ENCODE measurements around the gene ASTN2. TPM values are rescaled to one million over a fixed set of nuclear protein-coding genes. Genes with fewer than 3 reads are reported as not detected.

The ASTN2 gene
- total and polyA plus RNA-seq, 2 donors (not counting 3 experiments of a cell fraction or from before 2014, with no cell fraction given) = 1.0 to 1.9 TPM

DNA sequence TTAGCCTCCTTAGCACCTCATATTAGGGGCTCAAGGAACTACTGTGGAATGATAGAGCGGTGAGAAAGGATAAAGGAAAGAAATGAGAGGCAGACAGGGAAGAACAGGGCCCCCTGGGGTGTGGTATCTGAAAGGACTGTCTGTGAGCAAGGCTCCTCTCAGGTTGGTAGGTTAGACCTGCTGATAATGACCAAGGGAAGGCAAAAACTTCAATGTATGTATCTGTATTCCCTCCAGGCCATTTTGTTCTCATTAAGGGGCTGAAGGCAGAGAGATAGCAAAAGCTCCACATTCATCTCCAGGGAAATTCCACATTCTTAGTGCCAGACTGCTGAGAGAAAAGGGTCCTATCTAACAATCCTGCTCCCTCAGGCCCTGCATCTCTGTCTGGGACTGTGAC lies 699.1 kb downstream of the ASTN2 start:
- ChIA-PET CTCF (no interaction called here), POLR2A (no interaction called here)
- TF ChIP-seq JUN (IDR thresholded peaks at IDR 0.05; ENCODE audit: borderline replicate concordance, insufficient read depth, insufficient read length, low read depth) = no peak
- no peak for TF ChIP-seq POLR2A (IDR thresholded peaks at IDR 0.05; ENCODE audit: low read depth, low read length)
- TF ChIP-seq POLR2AphosphoS5 (IDR thresholded peaks at IDR 0.05; ENCODE audit: insufficient read depth, low read depth, low read length) = no peak
- no peak for TF ChIP-seq MYC (IDR thresholded peaks at IDR 0.05; ENCODE audit: low read depth, low read length)
- TF ChIP-seq, protein P1, sequence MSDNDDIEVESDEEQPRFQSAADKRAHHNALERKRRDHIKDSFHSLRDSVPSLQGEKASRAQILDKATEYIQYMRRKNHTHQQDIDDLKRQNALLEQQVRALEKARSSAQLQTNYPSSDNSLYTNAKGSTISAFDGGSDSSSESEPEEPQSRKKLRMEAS (IDR thresholded peaks at IDR 0.05; ENCODE audit: insufficient read depth, insufficient read length) = no peak
- TF ChIP-seq GATA2 (IDR thresholded peaks at IDR 0.05; ENCODE audit: insufficient read depth, insufficient read length, low read depth, low read length) = no peak
- no peak for TF ChIP-seq FOS (IDR thresholded peaks at IDR 0.05; ENCODE audit: borderline replicate concordance, insufficient read depth, low read length)
- TF ChIP-seq, protein P2, sequence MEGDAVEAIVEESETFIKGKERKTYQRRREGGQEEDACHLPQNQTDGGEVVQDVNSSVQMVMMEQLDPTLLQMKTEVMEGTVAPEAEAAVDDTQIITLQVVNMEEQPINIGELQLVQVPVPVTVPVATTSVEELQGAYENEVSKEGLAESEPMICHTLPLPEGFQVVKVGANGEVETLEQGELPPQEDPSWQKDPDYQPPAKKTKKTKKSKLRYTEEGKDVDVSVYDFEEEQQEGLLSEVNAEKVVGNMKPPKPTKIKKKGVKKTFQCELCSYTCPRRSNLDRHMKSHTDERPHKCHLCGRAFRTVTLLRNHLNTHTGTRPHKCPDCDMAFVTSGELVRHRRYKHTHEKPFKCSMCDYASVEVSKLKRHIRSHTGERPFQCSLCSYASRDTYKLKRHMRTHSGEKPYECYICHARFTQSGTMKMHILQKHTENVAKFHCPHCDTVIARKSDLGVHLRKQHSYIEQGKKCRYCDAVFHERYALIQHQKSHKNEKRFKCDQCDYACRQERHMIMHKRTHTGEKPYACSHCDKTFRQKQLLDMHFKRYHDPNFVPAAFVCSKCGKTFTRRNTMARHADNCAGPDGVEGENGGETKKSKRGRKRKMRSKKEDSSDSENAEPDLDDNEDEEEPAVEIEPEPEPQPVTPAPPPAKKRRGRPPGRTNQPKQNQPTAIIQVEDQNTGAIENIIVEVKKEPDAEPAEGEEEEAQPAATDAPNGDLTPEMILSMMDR (IDR thresholded peaks at IDR 0.05; ENCODE audit: extremely low read depth in 1 of 2, insufficient read depth in 1 of 2, low read depth in 1 of 2, low read length in 2 of 2) = no peak
- TF ChIP-seq EZH2 (IDR thresholded peaks at IDR 0.05; ENCODE audit: borderline replicate concordance, low read depth, low read length, severe bottlenecking) = no peak
- no peak overlapping the region for H3K27ac ChIP-seq (ENCODE audit: insufficient read depth, low read depth, low read length)
- H3K9me3 ChIP-seq (replicated peaks; ENCODE audit: control insufficient read depth, insufficient read depth, low read length) = no peaks in the 10 kb centered on the region
- H3K9me1 ChIP-seq (replicated peaks; ENCODE audit: control insufficient read depth, extremely low read depth, insufficient read depth, low read length) = no peaks in the 10 kb centered on the region
- H3K79me2 ChIP-seq (ENCODE audit: control insufficient read depth, insufficient read depth, low read length) = no peaks in the 10 kb centered on the region
- no peak overlapping the region for H3K4me3 ChIP-seq (replicated peaks in 1 of 3; ENCODE audit: insufficient read depth in 1 of 3, low read depth in 1 of 3, low read length in 3 of 3)
- intact Hi-C loops (cut with micrococcal nuclease) = no loop called here
- dilution Hi-C loops (cut with MboI; ENCODE audit: extremely low pct_ligation_motif_present, low sequenced_read_pairs) = no loop called here
- DNase-seq (ENCODE audit: low read depth, low spot score) (no peak), FAIRE-seq (no peak)
- no peaks in the 10 kb centered on the region for H3K27me3 ChIP-seq (ENCODE audit: control insufficient read depth in 2 of 2, insufficient read depth in 2 of 2, low read length in 2 of 2)
- H3K36me3 ChIP-seq (ENCODE audit: control insufficient read depth in 2 of 2, extremely low read depth in 1 of 2, insufficient read depth in 2 of 2, low read length in 2 of 2) = no peaks in the 10 kb centered on the region
- no peaks in the 10 kb centered on the region for H4K20me1 ChIP-seq (replicated peaks; ENCODE audit: control insufficient read depth, extremely low read depth, insufficient read depth, low read length)
- H2AFZ ChIP-seq (ENCODE audit: low read depth, low read length) = no peak overlapping the region
- no peak overlapping the region for H3K9ac ChIP-seq (replicated peaks; ENCODE audit: extremely low read depth, insufficient read depth, low read length)
- BruUV-seq (replicated peaks) = no TSS peak
- no peaks in the 10 kb centered on the region for H3K4me1 ChIP-seq (ENCODE audit: control insufficient read depth, extremely low read depth, insufficient read depth, low read length)
- H3K4me2 ChIP-seq (ENCODE audit: insufficient read depth, low read length) = no peak overlapping the region

All from endothelial cell of umbilical vein (primary cell).